IMR-90 (cell line): Measurements from ENCODE around the gene CNST. TPM values are rescaled to one million over a fixed set of nuclear protein-coding genes. Genes with fewer than 3 reads are reported as not detected.

Experiments used
- ATAC-seq: fragments of 200-7000 bp; cut with Tn5 transposase; 2 replicates; pipeline ENCODE4 v1.9.1; 2020; ENCODE audit warnings: low read depth, mild to moderate bottlenecking, moderate library complexity
- BruUV-seq: library from RNA; stranded (reverse); fragments of 400-500 nt; replicated peaks from 2 replicates; lab custom pipeline; 2021; lab: Mats Ljungman, UMichigan
- CTCF ChIA-PET: fragments of 300-600 bp; formaldehyde crosslinking; extraction: SDS; loops from one replicate; lab custom pipeline; 2021; ENCODE audit warnings: antibody characterized with exemption; lab: Yijun Ruan, JAX
- POLR2A ChIA-PET: fragments of 300-600 bp; sonication (Branson Sonifier 250); formaldehyde crosslinking; loops from one replicate; lab custom pipeline; 2022; ENCODE audit warnings: antibody characterized with exemption; ENCODE audit not compliant: unreplicated experiment; lab: Charles Lee
- DNase-seq: peaks from one replicate; pipeline ENCODE4 v3.0.0; 2013
- H2AFZ ChIP-seq: replicated peaks from 2 replicates; pipeline ENCODE3; 2013; ENCODE audit warnings: low read length, mild to moderate bottlenecking; ENCODE audit not compliant: poor library complexity
- H2AK5ac ChIP-seq: 2 replicates; pipeline ENCODE4 v1.6.1; 2013; ENCODE audit warnings: low read depth, low read length, inconsistent platforms
- H2AK9ac ChIP-seq: replicated peaks from 2 replicates; pipeline ENCODE3; 2013; ENCODE audit warnings: mild to moderate bottlenecking, low read depth, low read length, moderate library complexity; ENCODE audit not compliant: poor library complexity
- H2BK120ac ChIP-seq: 2 replicates; pipeline ENCODE4 v1.6.1; 2013; ENCODE audit warnings: low read depth, low read length, inconsistent platforms
- H2BK15ac ChIP-seq: 3 replicates; pipeline ENCODE4 v1.6.1; 2013; ENCODE audit warnings: low read depth, low read length, inconsistent platforms
- H2BK20ac ChIP-seq: 2 replicates; pipeline ENCODE4 v1.6.1; 2013; ENCODE audit warnings: low read depth, mild to moderate bottlenecking, inconsistent platforms, low read length, moderate library complexity
- H2BK5ac ChIP-seq: 2 replicates; pipeline ENCODE4 v1.6.1; 2013; ENCODE audit warnings: mild to moderate bottlenecking, low read depth, low read length, inconsistent platforms; ENCODE audit not compliant: poor library complexity, severe bottlenecking
- H3K14ac ChIP-seq: replicated peaks from 2 replicates; pipeline ENCODE4 v1.6.1; 2013; ENCODE audit warnings: low read depth, low read length, inconsistent platforms
- H3K18ac ChIP-seq: 2 replicates; pipeline ENCODE4 v1.6.1; 2013; ENCODE audit warnings: low read depth, low read length, control low read depth
- H3K23ac ChIP-seq: 2 replicates; pipeline ENCODE4 v1.6.1; 2013; ENCODE audit warnings: low read depth, low read length, inconsistent platforms
- H3K27ac ChIP-seq: 2 replicates; pipeline ENCODE4 v1.5.1; 2013; ENCODE audit warnings: mild to moderate bottlenecking, control low read depth, low read length; ENCODE audit not compliant: insufficient read depth
- H3K27me3 ChIP-seq: 2 replicates; pipeline ENCODE4 v1.6.1; 2013; ENCODE audit warnings: low read length; ENCODE audit not compliant: control insufficient read depth, insufficient read depth
- H3K36me3 ChIP-seq: 2 replicates; pipeline ENCODE4 v1.6.1; 2013; ENCODE audit warnings: low read length, mixed read lengths; ENCODE audit not compliant: control insufficient read depth, insufficient read depth
- H3K4ac ChIP-seq: 2 replicates; pipeline ENCODE4 v1.6.1; 2013; ENCODE audit warnings: low read depth, low read length, inconsistent platforms
- H3K4me1 ChIP-seq: 2 replicates; pipeline ENCODE4 v1.6.1; 2013; ENCODE audit warnings: low read length, mixed read lengths; ENCODE audit not compliant: control insufficient read depth, insufficient read depth
- H3K4me2 ChIP-seq: 2 replicates; pipeline ENCODE4 v1.6.1; 2013; ENCODE audit warnings: low read depth, mild to moderate bottlenecking, control low read depth, low read length, moderate library complexity
- H3K4me3 ChIP-seq: 2 replicates; pipeline ENCODE4 v1.5.1; 2013; ENCODE audit warnings: low read depth, mild to moderate bottlenecking, control low read depth, low read length, moderate library complexity; ENCODE audit not compliant: insufficient read depth
- H3K56ac ChIP-seq: 2 replicates; pipeline ENCODE4 v1.6.1; 2013; ENCODE audit warnings: low read length, inconsistent platforms; ENCODE audit not compliant: insufficient read depth; ENCODE audit errors: extremely low read depth
- H3K79me1 ChIP-seq, 2 experiments: 2 replicates each; pipeline ENCODE4 v1.6.1; 2013; ENCODE audit warnings: low read length in 2 of 2, inconsistent platforms in 1 of 2, low read depth in 1 of 2
- H3K9ac ChIP-seq: 2 replicates; pipeline ENCODE4 v1.6.1; 2013; ENCODE audit warnings: low read depth, low read length, control low read depth
- H3K9me1 ChIP-seq: 2 replicates; pipeline ENCODE4 v1.6.1; 2013; ENCODE audit warnings: low read length, inconsistent platforms; ENCODE audit not compliant: insufficient read depth
- H3K9me3 ChIP-seq: 2 replicates; pipeline ENCODE4 v1.6.1; 2013; ENCODE audit warnings: low read length; ENCODE audit not compliant: control insufficient read depth, insufficient read depth
- H4K20me1 ChIP-seq: 2 replicates; pipeline ENCODE4 v1.6.1; 2013; ENCODE audit warnings: low read length, inconsistent platforms; ENCODE audit not compliant: insufficient read depth
- H4K5ac ChIP-seq: 2 replicates; pipeline ENCODE4 v1.6.1; 2013; ENCODE audit warnings: mild to moderate bottlenecking, low read depth, low read length, control low read depth
- H4K8ac ChIP-seq, 2 experiments: 2 replicates each; pipeline ENCODE4 v1.6.1; 2013; ENCODE audit warnings: low read depth in 2 of 2, low read length in 2 of 2, control low read depth in 1 of 2, inconsistent platforms in 1 of 2
- H4K91ac ChIP-seq: 2 replicates; pipeline ENCODE4 v1.6.1; 2013; ENCODE audit warnings: low read depth, low read length, inconsistent platforms; ENCODE audit not compliant: insufficient read depth
- CEBPB ChIP-seq: IDR thresholded peaks from 2 replicates; pipeline ENCODE4 v1.6.1; 2012; ENCODE audit warnings: low read depth, low read length, improper control_type of control experiment
- FOS ChIP-seq: fragments of 150-350 bp; IDR thresholded peaks from 2 replicates; pipeline ENCODE4 v1.6.1; 2016; ENCODE audit warnings: low read depth, low read length
- MAFK ChIP-seq: IDR thresholded peaks from 2 replicates; pipeline ENCODE4 v1.6.1; 2012; ENCODE audit warnings: low read depth, low read length, improper control_type of control experiment
- NFE2L2 ChIP-seq: fragments of 150-350 bp; IDR thresholded peaks from 2 replicates; pipeline ENCODE4 v1.6.1; 2016; ENCODE audit warnings: low read depth, mild to moderate bottlenecking, low read length
- RAD21 ChIP-seq: IDR thresholded peaks from 2 replicates; pipeline ENCODE4 v1.6.1; 2012; ENCODE audit warnings: low read length, improper control_type of control experiment
- RCOR1 ChIP-seq: IDR thresholded peaks from 2 replicates; pipeline ENCODE4 v1.6.1; 2012; ENCODE audit warnings: mild to moderate bottlenecking, low read length, improper control_type of control experiment; ENCODE audit not compliant: insufficient replicate concordance
- SMC3 ChIP-seq: fragments of 150-350 bp; IDR thresholded peaks from 2 replicates; pipeline ENCODE4 v1.6.1; 2016; ENCODE audit warnings: low read depth, mild to moderate bottlenecking, antibody characterized with exemption, low read length, moderate library complexity
- WGBS, 2 experiments: methylation state at CpG; one replicate each; pipeline versions ENCODE4 v1.1.5 to v1.1.7; 2013; ENCODE audit warnings: missing lambda C conversion rate in 2 of 2; ENCODE audit not compliant: insufficient read length in 1 of 2; ENCODE audit errors: extremely low coverage in 2 of 2; 5-methylcytosine and 5-hydroxymethylcytosine counted together
- dilution Hi-C: fragments of 300-500 bp; cut with HindIII; formaldehyde crosslinking; loops from one replicate; pipeline ENCODE4 v1.14.3; 2018; ENCODE audit warnings: low sequenced_read_pairs; ENCODE audit not compliant: unreplicated experiment
- in situ Hi-C: fragments of 300-500 bp; cut with MboI; formaldehyde crosslinking; loops from 3 replicates; pipeline ENCODE4 v1.14.3; 2019; ENCODE audit warnings: low sequenced_read_pairs, inconsistent platforms, mixed read lengths
- intact Hi-C: fragments of 100-400 bp; cut with micrococcal nuclease; formaldehyde crosslinking; loops from 2 replicates; pipeline ENCODE4 v1.10.0; 2022
- polyA plus RNA-seq, 3 experiments: library from polyadenylated mRNA; depleted of rRNA; stranded (reverse); fragments of >200 nt; gene quantifications; 2 replicates each; pipeline ENCODE4 v1.2.3, GENCODE V29; 2012; ENCODE audit warnings: low replicate concordance in 1 of 3
- total RNA-seq: library from RNA; depleted of rRNA; stranded (reverse); fragments of >200 nt; gene quantifications from 2 replicates; pipeline ENCODE4 v1.2.3, GENCODE V29; 2012

The CNST gene
- total and polyA plus RNA-seq, 2 of the 4 experiments (the other 2 are of a cell fraction): 15.4 to 25.5 TPM

GRCh38 chr1:246527402-246528088 lies 38.7 kb upstream of the CNST start:
- ChIA-PET CTCF (no interaction called here), POLR2A (no interaction called here)
- H2AFZ ChIP-seq: peak overlapping the region; percentile 84
- no peak overlapping the region for H3K4me3 ChIP-seq
- peak; percentile 14 for ATAC-seq
- no peak overlapping the region for H3K18ac ChIP-seq
- TF ChIP-seq RAD21: no peak
- TF ChIP-seq NFE2L2: no peak
- no peak for TF ChIP-seq RCOR1
- no peak for TF ChIP-seq FOS
- TF ChIP-seq CEBPB: no peak
- no peak for TF ChIP-seq SMC3
- TF ChIP-seq MAFK: no peak
- H4K5ac ChIP-seq: no peak overlapping the region
- dilution Hi-C loops (no loop called here), intact Hi-C loops (no loop called here), in situ Hi-C loops (no loop called here)
- no peak overlapping the region for H2BK15ac ChIP-seq
- H4K8ac ChIP-seq: peak overlapping the region; percentile 40 to 74; a peak in 3 of 4 replicates
- H3K9me3 ChIP-seq: peaks cover 13% of the 10 kb centered on the region
- H3K4ac ChIP-seq: no peak overlapping the region
- no peak overlapping the region for H3K27ac ChIP-seq
- no TSS peak for BruUV-seq
- no peak overlapping the region for H3K4me2 ChIP-seq
- H2BK120ac ChIP-seq: no peak overlapping the region
- H3K27me3 ChIP-seq: peaks cover 11% of the 10 kb centered on the region
- H3K9ac ChIP-seq: no peak overlapping the region
- H4K20me1 ChIP-seq: no peaks in the 10 kb centered on the region
- no peaks in the 10 kb centered on the region for H3K79me1 ChIP-seq
- no peak for DNase-seq
- no peaks in the 10 kb centered on the region for H3K4me1 ChIP-seq
- no peak overlapping the region for H3K14ac ChIP-seq
- no peaks in the 10 kb centered on the region for H3K9me1 ChIP-seq
- no peak overlapping the region for H2AK5ac ChIP-seq
- 20% methylated on average over 1 of the region's 5 CpGs; no CpG with 5 or more reads in 1 of the 2 experiments for WGBS, 2 experiments
- H3K56ac ChIP-seq: no peak overlapping the region
- no peak overlapping the region for H2BK5ac ChIP-seq
- no peak overlapping the region for H2BK20ac ChIP-seq
- no peaks in the 10 kb centered on the region for H3K36me3 ChIP-seq
- H3K23ac ChIP-seq: no peak overlapping the region
- H4K91ac ChIP-seq: no peak overlapping the region
- no peak overlapping the region for H2AK9ac ChIP-seq
